A549 (cell line): ENCODE data around the gene PLEKHA1. TPM values are rescaled to one million over a fixed set of nuclear protein-coding genes. Genes with fewer than 3 reads are reported as not detected.

Experiments used
- ATAC-seq, 2 experiments: fragments of 200-7000 bp in 1 of 2; fragments of >200 bp in 1 of 2; cut with Nextera tagmentation in 1 of 2; cut with Tn5 transposase in 1 of 2; 3 replicates each; pipeline versions ENCODE4 v1.8.0 to v1.9.1; 2018 to 2020; ENCODE audit warnings: mild to moderate bottlenecking in 1 of 2, moderate library complexity in 1 of 2
- CTCF ChIA-PET: fragments of 300-600 bp; sonication (Branson Sonifier 250); formaldehyde crosslinking; extraction: SDS; loops from one replicate; lab custom pipeline; 2021; ENCODE audit warnings: antibody characterized with exemption, inconsistent platforms; lab: Yijun Ruan, JAX
- POLR2A ChIA-PET: fragments of 350-600 bp; formaldehyde crosslinking; extraction: SDS; loops from one replicate; lab custom pipeline; 2021; ENCODE audit warnings: antibody characterized with exemption, inconsistent platforms; lab: Yijun Ruan, JAX
- DNase-seq, 2 experiments: peaks; one replicate each; pipeline versions ENCODE4 v3.0.0 to v3.0.0-alpha.2; 2011 to 2016; ENCODE audit warnings: low read depth in 1 of 2, low spot score in 1 of 2
- FAIRE-seq: peaks from 2 replicates; lab custom pipeline; 2011; peaks lifted over from hg19 to GRCh38; lab: Jason Lieb, UNC
- H3K27ac ChIP-seq, 2 experiments: fragments of >200 bp; sonication (Bioruptor Twin); formaldehyde crosslinking; 3 replicates each; pipeline ENCODE4 v1.5.1; 2016 to 2017
- H3K4me1 ChIP-seq: fragments of >200 bp; sonication (Bioruptor Twin); formaldehyde crosslinking; 3 replicates; pipeline ENCODE4 v1.6.1; 2016
- H3K4me2 ChIP-seq: fragments of >200 bp; sonication (Bioruptor Twin); formaldehyde crosslinking; 3 replicates; pipeline ENCODE4 v1.6.1; 2016
- H3K4me3 ChIP-seq: fragments of >200 bp; sonication (Bioruptor Twin); formaldehyde crosslinking; 3 replicates; pipeline ENCODE4 v1.5.1; 2016
- H3K9me3 ChIP-seq: fragments of >200 bp; sonication (Bioruptor Twin); formaldehyde crosslinking; 3 replicates; pipeline ENCODE4 v1.6.1; 2016
- BHLHE40 ChIP-seq: IDR thresholded peaks from 2 replicates; pipeline ENCODE4 v1.6.1; 2012; ENCODE audit warnings: low read depth, low read length, inconsistent platforms
- CEBPB ChIP-seq, 2 experiments: fragments of >200 bp in 1 of 2; sonication (Bioruptor Twin) in 1 of 2; formaldehyde crosslinking in 1 of 2; IDR thresholded peaks; 2 replicates each; pipeline ENCODE4 v1.6.1; 2012 to 2016
- EHF ChIP-seq: fragments of 250-450 bp; sonication (Bioruptor Pico); IDR thresholded peaks from 2 replicates; pipeline ENCODE4 v1.5.0; 2020; ENCODE audit warnings: mild to moderate bottlenecking
- FOXS1 ChIP-seq: fragments of 250-450 bp; sonication (Bioruptor Pico); IDR thresholded peaks from 2 replicates; pipeline ENCODE4 v1.5.0; 2020; ENCODE audit warnings: mild to moderate bottlenecking, moderate library complexity
- HOXA7 ChIP-seq: fragments of 250-450 bp; sonication (Bioruptor Pico); IDR thresholded peaks from 2 replicates; pipeline ENCODE4 v1.5.0; 2020; ENCODE audit warnings: mild to moderate bottlenecking, moderate library complexity
- HOXB13 ChIP-seq: fragments of 250-450 bp; sonication (Bioruptor Pico); IDR thresholded peaks from 2 replicates; pipeline ENCODE4 v1.5.0; 2020; ENCODE audit warnings: low read depth, mild to moderate bottlenecking, moderate library complexity
- HOXB5 ChIP-seq: fragments of 250-450 bp; sonication (Bioruptor Pico); IDR thresholded peaks from 2 replicates; pipeline ENCODE4 v1.5.0; 2020; ENCODE audit warnings: mild to moderate bottlenecking, moderate library complexity
- MAZ ChIP-seq: fragments of 150-350 bp; IDR thresholded peaks from 2 replicates; pipeline ENCODE4 v1.6.1; 2014; ENCODE audit warnings: antibody characterized with exemption, low read depth, low read length, borderline replicate concordance
- NPAS2 ChIP-seq: fragments of 250-450 bp; sonication (Bioruptor Pico); IDR thresholded peaks from 2 replicates; pipeline ENCODE4 v1.8.0; 2022; ENCODE audit warnings: mild to moderate bottlenecking, moderate library complexity, borderline replicate concordance
- PHF8 ChIP-seq: fragments of 200-600 bp; sonication (generic); IDR thresholded peaks from 2 replicates; pipeline ENCODE4 v1.6.1; 2016; ENCODE audit warnings: low read depth, mild to moderate bottlenecking, antibody characterized with exemption, moderate library complexity, borderline replicate concordance
- SMC3 ChIP-seq: fragments of >200 bp; sonication (Bioruptor Twin); formaldehyde crosslinking; IDR thresholded peaks from 3 replicates; pipeline ENCODE4 v1.6.1; 2018; ENCODE audit warnings: inconsistent platforms
- WGBS: methylation state at CpG from one replicate; pipeline ENCODE4 v1.1.6; 2017; ENCODE audit errors: missing lambda C conversion rate; 5-methylcytosine and 5-hydroxymethylcytosine counted together
- polyA plus RNA-seq, 4 experiments: library from polyadenylated mRNA; depleted of rRNA in 3 of 4; stranded (reverse); fragments of >200 nt; fragmentation: RNase III in 1 of 4; extraction: RNeasy Plus Mini Kit Qiagen cat#74134 plus additional on column Dnase treatment in 1 of 4; gene quantifications; 2 replicates in 3 of 4; 3 replicates in 1 of 4; pipeline ENCODE4 v1.2.3, GENCODE V29; 2011 to 2017
- TF ChIP-seq, protein P1 (sequence below): fragments of 450-650 bp; IDR thresholded peaks from 2 replicates; pipeline ENCODE4 v1.6.1; 2014; ENCODE audit warnings: antibody characterized with exemption
- TF ChIP-seq, protein P2 (sequence below): IDR thresholded peaks from 2 replicates; pipeline ENCODE4 v1.6.1; 2012; ENCODE audit warnings: low read depth, borderline replicate concordance
- TF ChIP-seq, protein P3 (sequence below): fragments of >200 bp; sonication (Bioruptor Twin); formaldehyde crosslinking; IDR thresholded peaks from 3 replicates; pipeline ENCODE4 v1.6.1; 2016
- TF ChIP-seq, protein P4 (sequence below): fragments of 200-600 bp; sonication (generic); IDR thresholded peaks from 2 replicates; pipeline ENCODE4 v1.6.1; 2016; ENCODE audit warnings: antibody characterized with exemption, mild to moderate bottlenecking, moderate library complexity
- TF ChIP-seq, protein P5 (sequence below): fragments of 250-450 bp; sonication (Bioruptor Pico); IDR thresholded peaks from 2 replicates; pipeline ENCODE4 v1.5.0; 2020; ENCODE audit warnings: low read depth, mild to moderate bottlenecking, moderate library complexity
- TF ChIP-seq, protein P6 (sequence below): IDR thresholded peaks from 2 replicates; pipeline ENCODE4 v1.6.1; 2012
- TF ChIP-seq, protein P7 (sequence below): IDR thresholded peaks from 2 replicates; pipeline ENCODE4 v1.6.1; 2012

The PLEKHA1 gene
- polyA plus RNA-seq, 2 of the 4 experiments (the other 2 are of a cell fraction) = 26.7 to 62.4 TPM

DNA sequence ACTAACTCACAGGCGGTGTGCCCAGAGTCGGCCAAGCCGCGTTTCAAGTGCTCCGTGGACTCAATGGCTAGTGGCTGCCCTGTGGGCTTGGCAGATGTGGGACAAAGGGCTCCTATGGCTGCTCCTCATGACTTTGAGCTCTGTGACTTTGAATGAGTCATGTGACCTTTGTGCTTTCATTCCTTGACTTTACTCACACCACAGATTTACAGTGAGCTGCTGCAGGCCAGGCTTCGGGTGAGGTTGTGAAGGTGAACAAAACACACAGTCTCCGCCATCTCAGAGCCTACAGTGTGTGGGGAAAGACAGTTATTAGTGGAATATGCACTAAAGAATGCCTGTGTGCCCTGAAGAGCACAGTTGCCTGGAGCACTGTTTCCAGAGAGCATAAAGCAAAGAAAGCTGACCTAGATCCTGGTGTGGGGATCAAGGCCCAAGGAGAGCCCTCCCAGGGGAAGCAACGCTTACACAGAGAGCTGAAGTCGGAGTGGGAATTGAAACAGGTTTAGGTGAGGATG is 29.7 kb upstream of the PLEKHA1 start:
- ChIA-PET CTCF (interaction anchor here (0.7 to 4.1 kb wide), 8 partner anchors 9 to 221 kb away, joined by 3 to 38 read pairs (median 4); no protein-coding TSS in a partner anchor), POLR2A (no interaction called here)
- peak overlapping the region; percentile 37; the same call in 1 of the 3 replicates for H3K4me2 ChIP-seq
- ATAC-seq (no peak), DNase-seq (no peak), FAIRE-seq (no peak)
- H3K4me3 ChIP-seq = no peak overlapping the region
- H3K4me1 ChIP-seq = peaks cover 16% of the 10 kb centered on the region
- TF ChIP-seq EHF (CRISPR knock-in tag) (no peak), PHF8 (no peak), NPAS2 (CRISPR knock-in tag) (no peak), HOXB5 (no peak), BHLHE40 (no peak), FOXS1 (CRISPR knock-in tag) (no peak), HOXB13 (no peak), HOXA7 (CRISPR knock-in tag) (no peak), CEBPB (IDR thresholded peaks at IDR 0.05) (no peak)
- TF ChIP-seq, protein P1, sequence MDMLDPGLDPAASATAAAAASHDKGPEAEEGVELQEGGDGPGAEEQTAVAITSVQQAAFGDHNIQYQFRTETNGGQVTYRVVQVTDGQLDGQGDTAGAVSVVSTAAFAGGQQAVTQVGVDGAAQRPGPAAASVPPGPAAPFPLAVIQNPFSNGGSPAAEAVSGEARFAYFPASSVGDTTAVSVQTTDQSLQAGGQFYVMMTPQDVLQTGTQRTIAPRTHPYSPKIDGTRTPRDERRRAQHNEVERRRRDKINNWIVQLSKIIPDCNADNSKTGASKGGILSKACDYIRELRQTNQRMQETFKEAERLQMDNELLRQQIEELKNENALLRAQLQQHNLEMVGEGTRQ = no peak
- TF ChIP-seq, protein P2, sequence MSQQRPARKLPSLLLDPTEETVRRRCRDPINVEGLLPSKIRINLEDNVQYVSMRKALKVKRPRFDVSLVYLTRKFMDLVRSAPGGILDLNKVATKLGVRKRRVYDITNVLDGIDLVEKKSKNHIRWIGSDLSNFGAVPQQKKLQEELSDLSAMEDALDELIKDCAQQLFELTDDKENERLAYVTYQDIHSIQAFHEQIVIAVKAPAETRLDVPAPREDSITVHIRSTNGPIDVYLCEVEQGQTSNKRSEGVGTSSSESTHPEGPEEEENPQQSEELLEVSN = no peak
- TF ChIP-seq, protein P3, sequence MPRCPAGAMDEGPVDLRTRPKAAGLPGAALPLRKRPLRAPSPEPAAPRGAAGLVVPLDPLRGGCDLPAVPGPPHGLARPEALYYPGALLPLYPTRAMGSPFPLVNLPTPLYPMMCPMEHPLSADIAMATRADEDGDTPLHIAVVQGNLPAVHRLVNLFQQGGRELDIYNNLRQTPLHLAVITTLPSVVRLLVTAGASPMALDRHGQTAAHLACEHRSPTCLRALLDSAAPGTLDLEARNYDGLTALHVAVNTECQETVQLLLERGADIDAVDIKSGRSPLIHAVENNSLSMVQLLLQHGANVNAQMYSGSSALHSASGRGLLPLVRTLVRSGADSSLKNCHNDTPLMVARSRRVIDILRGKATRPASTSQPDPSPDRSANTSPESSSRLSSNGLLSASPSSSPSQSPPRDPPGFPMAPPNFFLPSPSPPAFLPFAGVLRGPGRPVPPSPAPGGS = no peak
- TF ChIP-seq, protein P4, sequence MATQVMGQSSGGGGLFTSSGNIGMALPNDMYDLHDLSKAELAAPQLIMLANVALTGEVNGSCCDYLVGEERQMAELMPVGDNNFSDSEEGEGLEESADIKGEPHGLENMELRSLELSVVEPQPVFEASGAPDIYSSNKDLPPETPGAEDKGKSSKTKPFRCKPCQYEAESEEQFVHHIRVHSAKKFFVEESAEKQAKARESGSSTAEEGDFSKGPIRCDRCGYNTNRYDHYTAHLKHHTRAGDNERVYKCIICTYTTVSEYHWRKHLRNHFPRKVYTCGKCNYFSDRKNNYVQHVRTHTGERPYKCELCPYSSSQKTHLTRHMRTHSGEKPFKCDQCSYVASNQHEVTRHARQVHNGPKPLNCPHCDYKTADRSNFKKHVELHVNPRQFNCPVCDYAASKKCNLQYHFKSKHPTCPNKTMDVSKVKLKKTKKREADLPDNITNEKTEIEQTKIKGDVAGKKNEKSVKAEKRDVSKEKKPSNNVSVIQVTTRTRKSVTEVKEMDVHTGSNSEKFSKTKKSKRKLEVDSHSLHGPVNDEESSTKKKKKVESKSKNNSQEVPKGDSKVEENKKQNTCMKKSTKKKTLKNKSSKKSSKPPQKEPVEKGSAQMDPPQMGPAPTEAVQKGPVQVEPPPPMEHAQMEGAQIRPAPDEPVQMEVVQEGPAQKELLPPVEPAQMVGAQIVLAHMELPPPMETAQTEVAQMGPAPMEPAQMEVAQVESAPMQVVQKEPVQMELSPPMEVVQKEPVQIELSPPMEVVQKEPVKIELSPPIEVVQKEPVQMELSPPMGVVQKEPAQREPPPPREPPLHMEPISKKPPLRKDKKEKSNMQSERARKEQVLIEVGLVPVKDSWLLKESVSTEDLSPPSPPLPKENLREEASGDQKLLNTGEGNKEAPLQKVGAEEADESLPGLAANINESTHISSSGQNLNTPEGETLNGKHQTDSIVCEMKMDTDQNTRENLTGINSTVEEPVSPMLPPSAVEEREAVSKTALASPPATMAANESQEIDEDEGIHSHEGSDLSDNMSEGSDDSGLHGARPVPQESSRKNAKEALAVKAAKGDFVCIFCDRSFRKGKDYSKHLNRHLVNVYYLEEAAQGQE = no peak
- peaks cover 4% of the 10 kb centered on the region; the same call in 1 of the 3 replicates for H3K9me3 ChIP-seq
- WGBS = 77% methylated on average over 9 of the region's 9 CpGs
- H3K27ac ChIP-seq = peak overlapping the region in 1 of 2 experiments; percentile 54; a peak in 1 of 6 replicates

DNA sequence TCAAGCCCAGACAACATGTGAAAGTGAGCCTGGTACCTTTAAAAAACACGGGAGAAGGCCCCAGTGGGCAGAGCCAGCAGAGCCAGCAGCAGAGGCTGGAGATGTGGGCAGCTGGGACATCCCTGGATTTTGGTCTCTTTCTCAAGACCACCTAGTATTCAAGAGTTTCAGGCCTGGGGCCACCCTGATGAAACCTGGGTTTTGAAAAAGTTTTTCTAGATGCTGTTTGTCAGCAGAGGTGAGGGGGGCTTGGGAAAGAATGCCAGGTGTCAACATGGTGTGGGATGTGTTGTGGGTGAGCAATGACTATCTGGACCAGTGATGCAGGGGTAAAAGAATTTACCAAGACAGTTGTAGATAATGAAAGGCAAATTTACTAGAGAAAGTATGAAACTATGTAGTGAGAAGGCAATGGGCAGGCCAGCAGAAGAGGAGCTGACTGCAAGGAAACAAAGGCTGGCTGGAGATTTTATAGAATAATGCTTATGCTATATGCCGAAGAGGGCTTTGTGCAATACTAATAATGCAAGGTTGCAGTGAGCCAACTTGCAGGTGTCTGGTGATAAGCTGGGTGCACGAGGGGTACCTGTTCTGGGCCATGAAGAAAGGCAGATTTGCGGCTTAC is 28.1 kb upstream of the PLEKHA1 start:
- DNase-seq (no peak), ATAC-seq (no peak), FAIRE-seq (no peak)
- CTCF ChIA-PET = interaction anchor here (0.8 to 1.5 kb wide), 3 partner anchors 11 to 219 kb away, joined by 3 to 4 read pairs (median 3); no protein-coding TSS in a partner anchor
- peaks cover 4% of the 10 kb centered on the region; the same call in 1 of the 3 replicates for H3K9me3 ChIP-seq
- H3K27ac ChIP-seq = no peak overlapping the region
- no peak overlapping the region for H3K4me3 ChIP-seq
- 57% methylated on average over 4 of the region's 4 CpGs for WGBS
- H3K4me1 ChIP-seq = peaks cover 16% of the 10 kb centered on the region
- TF ChIP-seq, protein P5, sequence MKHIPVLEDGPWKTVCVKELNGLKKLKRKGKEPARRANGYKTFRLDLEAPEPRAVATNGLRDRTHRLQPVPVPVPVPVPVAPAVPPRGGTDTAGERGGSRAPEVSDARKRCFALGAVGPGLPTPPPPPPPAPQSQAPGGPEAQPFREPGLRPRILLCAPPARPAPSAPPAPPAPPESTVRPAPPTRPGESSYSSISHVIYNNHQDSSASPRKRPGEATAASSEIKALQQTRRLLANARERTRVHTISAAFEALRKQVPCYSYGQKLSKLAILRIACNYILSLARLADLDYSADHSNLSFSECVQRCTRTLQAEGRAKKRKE (CRISPR knock-in tag) = no peak
- TF ChIP-seq EHF (CRISPR knock-in tag) = no peak
- TF ChIP-seq, protein P6, sequence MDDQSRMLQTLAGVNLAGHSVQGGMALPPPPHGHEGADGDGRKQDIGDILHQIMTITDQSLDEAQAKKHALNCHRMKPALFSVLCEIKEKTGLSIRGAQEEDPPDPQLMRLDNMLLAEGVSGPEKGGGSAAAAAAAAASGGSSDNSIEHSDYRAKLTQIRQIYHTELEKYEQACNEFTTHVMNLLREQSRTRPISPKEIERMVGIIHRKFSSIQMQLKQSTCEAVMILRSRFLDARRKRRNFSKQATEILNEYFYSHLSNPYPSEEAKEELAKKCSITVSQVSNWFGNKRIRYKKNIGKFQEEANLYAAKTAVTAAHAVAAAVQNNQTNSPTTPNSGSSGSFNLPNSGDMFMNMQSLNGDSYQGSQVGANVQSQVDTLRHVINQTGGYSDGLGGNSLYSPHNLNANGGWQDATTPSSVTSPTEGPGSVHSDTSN = no peak
- TF ChIP-seq PHF8 = no peak
- TF ChIP-seq MAZ = no peak
- no peak for TF ChIP-seq SMC3
- TF ChIP-seq, protein P7, sequence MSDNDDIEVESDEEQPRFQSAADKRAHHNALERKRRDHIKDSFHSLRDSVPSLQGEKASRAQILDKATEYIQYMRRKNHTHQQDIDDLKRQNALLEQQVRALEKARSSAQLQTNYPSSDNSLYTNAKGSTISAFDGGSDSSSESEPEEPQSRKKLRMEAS = no peak
- TF ChIP-seq, all 56 proteins: peak for 0
- no peak overlapping the region for H3K4me2 ChIP-seq
- POLR2A ChIA-PET = no interaction called here
